GM21717 (cell line): ENCODE data around the gene LRP1.

Source experiments
- ATAC-seq: cut with Tn5 transposase; IDR thresholded peaks from one replicate; pipeline ENCODE4 v1.9.1; 2021; ENCODE audit warnings: mild to moderate bottlenecking, moderate library complexity; ENCODE audit not compliant: unreplicated experiment

Gene LRP1

DNA sequence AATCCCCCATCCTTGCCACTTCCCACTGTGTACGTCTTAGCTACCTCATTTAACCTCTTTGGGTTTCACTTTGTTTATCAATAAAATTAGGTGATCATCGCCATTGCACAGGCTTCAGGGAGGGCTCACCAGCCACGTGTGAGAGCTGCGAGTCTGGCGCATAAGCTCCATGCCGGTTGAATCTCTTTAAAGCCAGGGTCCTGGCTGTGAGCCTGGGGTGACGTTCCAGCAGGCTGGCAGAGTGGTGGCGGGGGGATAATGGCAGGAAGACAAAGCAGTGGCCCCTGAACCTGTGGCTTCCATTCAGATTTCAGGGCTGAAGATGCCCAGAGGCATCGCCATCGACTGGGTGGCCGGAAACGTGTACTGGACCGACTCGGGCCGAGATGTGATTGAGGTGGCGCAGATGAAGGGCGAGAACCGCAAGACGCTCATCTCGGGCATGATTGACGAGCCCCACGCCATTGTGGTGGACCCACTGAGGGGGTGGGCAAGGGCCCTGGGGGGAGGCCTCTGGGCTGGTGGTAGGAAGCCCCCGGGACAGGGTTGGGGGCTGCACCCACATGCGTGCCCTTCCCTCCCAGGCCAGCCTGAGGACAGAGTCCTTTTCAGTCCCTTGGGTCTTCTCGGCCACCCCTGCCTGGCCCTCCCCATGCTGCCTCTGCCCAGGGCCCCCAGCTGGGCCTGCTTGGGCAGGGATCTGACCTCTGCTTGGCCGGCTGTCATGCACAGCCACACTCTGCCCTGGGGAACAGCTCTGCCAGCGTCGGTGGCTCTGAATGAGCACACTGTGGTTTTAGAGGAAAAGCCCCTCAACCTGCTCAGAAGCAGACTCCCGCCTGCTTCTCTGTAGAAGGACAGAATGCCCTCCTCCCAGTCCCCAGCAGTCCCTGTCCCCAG is 79.7 kb downstream of the LRP1 start:
- ATAC-seq, result no peak

DNA sequence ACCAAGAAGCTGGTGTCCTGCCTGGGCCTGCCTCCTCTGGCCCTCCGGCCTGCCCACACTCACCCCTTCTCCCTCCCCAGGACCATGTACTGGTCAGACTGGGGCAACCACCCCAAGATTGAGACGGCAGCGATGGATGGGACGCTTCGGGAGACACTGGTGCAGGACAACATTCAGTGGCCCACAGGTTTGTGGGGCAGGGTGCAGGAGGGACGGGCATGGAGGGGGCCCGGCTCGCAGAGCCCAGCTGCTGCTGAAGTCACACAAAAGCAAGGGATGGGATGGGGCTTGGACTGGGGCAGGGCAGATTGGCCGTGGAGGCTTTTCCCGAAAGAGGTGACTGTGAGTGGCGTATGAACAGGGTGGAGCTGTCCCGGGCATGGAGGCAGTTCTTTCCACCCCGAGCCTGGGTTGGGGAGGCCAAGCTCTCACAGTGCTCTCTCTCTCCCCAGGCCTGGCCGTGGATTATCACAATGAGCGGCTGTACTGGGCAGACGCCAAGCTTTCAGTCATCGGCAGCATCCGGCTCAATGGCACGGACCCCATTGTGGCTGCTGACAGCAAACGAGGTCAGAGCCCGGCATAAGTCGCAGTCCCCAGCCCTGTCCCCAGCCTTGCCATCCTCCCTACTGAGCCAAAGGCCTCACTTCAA is 80.5 kb downstream of the LRP1 start:
- ATAC-seq, result no peak

DNA sequence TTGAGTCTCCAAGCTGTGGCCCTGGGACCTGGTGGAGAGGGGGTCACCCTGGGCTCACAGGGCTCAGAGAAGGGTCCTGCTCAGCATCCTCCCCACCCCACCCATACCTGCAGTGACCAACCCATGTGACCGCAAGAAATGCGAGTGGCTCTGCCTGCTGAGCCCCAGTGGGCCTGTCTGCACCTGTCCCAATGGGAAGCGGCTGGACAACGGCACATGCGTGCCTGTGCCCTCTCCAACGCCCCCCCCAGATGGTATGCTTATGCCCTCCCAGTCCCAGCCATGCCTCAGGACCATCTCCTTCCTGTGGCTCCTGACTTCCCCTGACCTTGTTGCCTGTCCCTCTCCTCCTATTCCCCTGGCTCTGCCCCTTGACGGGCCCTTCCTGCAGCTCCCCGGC is 81.6 kb downstream of the LRP1 start:
- no peak for ATAC-seq

DNA sequence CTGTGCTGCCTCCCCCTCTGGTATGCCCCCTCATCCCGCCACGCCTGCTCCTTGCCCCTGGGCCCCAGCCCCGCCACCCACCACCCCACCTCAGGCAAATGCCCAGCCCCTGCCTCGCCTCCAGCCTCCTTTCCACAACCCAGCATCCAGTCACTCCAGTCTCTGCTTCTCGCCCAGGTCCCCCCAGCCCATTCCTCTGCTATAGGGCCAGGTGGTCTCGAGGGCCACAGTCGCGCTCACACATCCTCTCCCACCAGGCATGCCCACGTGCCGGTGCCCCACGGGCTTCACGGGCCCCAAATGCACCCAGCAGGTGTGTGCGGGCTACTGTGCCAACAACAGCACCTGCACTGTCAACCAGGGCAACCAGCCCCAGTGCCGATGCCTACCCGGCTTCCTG is 82.2 kb downstream of the LRP1 start:
- no peak for ATAC-seq

DNA sequence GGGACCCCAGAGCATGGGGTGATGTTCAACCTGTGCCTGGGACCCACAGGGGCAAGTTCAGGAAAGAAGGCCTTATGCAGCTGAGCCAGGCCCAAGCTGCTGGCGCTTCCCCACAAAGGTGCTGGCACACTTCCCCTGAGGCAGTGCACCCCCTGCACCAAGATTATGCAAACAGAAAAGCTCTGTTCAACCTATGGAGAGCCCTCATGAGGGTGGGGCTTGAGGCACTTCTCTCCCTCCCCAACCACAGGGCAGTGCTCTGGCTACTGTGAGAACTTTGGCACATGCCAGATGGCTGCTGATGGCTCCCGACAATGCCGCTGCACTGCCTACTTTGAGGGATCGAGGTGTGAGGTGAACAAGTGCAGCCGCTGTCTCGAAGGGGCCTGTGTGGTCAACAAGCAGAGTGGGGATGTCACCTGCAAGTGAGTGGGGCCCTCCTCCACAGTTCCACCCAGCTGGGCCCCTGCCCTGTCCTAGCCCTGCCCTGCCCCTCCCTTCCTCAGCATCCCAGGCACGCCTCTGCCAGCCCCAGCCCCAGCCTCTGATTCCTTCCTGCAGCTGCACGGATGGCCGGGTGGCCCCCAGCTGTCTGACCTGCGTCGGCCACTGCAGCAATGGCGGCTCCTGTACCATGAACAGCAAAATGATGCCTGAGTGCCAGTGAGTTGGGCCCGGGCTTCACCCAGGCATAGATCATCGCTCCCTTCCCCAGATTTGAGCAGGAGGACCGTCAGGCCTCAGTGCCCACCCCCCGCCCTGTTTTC is 82.8 kb downstream of the LRP1 start:
- no peak for ATAC-seq

DNA sequence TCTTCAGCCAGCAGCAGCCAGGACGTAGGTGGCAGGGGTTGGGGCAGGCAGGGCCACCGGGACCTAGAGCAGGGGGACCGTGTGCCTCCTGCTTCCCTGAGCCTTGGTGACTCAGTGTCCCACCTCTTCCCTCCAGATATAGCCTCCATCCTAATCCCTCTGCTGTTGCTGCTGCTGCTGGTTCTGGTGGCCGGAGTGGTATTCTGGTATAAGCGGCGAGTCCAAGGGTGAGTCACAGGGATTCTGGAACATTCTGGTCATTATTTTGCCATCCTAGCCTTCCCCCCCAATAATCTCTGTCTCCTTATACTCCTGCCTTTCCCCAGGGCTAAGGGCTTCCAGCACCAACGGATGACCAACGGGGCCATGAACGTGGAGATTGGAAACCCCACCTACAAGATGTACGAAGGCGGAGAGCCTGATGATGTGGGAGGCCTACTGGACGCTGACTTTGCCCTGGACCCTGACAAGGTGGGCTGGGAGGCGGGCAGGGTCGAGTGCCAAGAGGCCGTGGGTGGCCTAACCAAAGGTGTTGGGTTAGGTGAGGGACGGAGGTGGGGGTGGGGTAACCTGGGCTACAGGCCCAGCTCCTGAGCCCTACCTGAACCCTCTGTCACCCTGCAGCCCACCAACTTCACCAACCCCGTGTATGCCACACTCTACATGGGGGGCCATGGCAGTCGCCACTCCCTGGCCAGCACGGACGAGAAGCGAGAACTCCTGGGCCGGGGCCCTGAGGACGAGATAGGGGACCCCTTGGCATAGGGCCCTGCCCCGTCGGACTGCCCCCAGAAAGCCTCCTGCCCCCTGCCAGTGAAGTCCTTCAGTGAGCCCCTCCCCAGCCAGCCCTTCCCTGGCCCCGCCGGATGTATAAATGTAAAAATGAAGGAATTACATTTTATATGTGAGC is 83.8 kb downstream of the LRP1 start:
- no peak for ATAC-seq

DNA sequence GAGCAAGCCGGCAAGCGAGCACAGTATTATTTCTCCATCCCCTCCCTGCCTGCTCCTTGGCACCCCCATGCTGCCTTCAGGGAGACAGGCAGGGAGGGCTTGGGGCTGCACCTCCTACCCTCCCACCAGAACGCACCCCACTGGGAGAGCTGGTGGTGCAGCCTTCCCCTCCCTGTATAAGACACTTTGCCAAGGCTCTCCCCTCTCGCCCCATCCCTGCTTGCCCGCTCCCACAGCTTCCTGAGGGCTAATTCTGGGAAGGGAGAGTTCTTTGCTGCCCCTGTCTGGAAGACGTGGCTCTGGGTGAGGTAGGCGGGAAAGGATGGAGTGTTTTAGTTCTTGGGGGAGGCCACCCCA is 84.4 kb downstream of the LRP1 start:
- no peak for ATAC-seq

DNA sequence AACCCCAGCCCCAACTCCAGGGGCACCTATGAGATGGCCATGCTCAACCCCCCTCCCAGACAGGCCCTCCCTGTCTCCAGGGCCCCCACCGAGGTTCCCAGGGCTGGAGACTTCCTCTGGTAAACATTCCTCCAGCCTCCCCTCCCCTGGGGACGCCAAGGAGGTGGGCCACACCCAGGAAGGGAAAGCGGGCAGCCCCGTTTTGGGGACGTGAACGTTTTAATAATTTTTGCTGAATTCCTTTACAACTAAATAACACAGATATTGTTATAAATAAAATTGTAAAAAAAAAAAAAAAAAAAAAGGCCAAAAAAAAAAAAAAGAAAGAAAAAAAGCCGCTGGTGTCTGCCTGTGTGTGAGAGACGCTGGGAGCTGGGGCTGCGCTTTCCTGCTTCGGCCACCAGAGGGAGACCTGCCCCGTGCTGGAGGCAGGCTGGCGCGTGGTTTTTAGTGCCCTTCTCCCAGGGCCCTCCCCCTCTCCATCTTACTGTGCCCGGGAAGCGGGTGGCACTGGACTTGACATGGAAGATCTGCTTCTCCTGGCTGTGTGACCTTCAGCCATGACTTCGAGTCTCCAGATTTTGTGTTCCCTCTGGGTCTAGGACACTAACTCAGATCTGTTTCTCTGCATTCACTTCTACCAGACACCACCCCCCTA is 84.9 kb downstream of the LRP1 start:
- no peak for ATAC-seq

DNA sequence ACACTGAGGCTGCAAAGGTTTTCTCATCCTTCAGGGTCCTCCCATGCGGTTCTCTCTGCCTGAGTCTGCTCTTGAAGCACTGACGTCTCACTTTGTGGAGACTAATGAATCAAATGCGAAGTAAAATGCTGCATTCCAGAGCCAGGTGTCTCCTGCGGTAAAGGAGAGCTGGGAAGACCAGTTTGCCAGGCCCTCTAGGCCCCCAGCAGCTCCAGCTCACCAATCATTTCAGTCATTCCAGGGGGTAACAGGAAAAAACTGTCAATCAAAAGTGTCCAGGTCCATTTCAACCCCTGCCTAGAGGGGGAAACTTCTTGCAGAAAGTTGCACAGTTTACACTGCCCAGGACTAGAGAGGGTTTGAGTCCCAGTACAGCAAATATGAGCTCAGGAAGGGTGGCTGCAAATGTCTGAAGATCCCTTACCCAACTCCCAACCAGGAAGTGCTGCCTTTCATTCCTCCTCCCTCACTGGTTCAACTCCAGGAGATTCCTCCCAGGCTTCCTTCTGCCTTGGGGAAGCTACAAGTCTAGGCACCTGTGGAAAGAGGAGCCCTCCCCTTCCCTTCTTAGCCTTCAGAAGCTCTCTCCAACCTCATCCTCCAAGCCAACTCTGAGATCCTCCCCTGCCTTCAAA is 85.6 kb downstream of the LRP1 start:
- ATAC-seq, result no peak

DNA sequence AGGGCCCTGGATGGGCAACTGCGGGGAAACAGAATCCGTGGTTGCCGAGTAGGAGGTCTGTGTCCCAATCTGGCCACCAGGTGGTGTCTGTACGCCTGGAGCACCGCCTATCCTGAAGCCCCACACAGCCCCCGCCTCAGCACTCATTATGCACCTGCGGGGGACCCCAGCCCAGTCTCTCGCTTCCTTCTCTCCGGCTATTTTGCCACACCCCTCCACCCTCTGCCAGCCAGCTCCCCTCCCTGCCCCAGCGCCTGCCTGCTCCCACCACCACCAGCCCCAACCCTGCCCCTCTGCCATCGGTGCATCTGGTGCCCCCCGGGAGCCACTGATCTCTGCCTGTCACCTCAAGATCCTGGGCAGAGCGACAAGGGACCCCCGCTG is 86.1 kb downstream of the LRP1 start:
- no peak for ATAC-seq

DNA sequence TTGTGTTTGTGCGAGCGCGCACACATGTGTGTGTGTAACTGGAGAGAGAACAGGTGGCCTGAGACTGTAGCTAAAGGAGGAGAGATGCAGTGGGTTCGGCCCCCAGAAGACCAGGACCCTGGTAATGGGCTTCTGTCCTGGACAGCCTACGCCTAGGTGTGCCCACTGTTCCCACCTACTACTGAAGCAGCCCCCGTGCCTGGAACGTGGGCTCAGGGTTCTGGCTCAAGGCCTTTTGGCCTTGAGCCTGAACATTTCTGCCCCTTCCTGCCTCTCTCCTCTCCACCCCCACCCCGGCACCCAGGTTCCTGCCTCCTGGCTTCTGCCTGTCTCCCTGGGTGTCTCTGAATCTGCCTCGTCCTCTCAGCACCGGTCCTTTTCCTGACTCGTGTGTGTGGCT is 86.8 kb downstream of the LRP1 start:
- no peak for ATAC-seq

DNA sequence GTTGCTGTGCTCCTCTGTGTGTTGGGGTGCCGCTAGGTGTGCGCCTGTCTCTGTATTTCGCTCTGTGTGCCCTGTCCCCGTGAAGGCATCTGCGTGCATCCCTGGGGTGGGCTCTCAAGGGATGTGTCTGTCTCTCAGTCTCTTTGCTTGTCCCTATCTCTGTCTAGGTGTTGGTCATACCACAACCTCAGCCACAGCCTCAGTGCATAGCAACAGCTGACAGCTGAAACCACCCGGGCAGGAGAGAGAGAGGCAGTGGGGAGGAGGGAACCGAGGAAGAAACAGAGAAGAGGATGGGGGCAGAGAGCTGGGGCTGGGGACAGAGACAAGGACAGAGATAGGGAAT is 87.4 kb downstream of the LRP1 start:
- ATAC-seq, result peak; percentile 54

DNA sequence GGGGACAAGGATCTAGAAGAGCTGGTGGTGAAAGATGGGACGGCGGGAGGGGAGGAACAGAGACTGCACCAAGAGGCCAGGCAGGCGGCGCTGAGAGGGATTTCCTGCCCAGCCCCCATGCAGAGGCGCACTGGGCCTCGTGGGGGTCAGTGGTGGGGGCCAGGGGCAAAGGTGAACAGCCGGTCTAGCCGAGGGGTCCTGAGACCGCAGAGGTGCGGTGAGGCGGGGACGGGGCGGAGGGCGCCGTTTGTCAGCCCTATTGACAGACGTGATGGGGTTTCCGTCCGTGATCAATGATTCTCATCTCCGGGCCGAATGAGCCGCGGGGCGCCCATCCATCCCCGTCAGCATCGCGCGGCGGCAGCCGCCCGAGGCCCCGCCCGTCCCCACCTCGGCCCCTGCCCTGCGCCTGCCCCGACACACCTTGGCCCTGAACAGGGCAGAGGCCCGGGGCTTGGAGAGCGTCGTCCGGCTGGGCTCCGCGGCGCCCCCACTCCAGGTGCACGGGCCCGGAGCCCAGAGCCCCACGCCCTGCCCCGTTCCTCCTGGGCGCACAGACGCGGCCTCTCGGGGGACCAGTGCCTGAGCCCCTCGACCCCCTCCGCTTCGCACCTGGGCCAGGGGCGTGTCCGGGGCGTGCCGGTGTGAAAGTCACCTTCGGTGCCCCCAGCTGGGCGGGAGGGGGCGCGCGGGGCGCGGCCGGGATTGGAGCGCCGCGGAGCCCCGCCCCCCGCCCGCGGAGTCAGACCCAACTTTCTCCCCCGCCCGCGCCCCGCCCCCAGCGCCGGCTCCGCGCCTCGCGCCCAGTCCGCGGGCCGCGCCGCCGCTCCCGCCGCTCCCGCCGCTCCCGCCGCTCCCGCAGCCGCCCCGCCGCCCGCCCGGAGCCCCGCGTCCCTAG is 88.0 kb downstream of the LRP1 start, which contains the start of gene NXPH4:
NXPH4 (plus strand) TSS at position 781 of the 898 bp plus-strand sequence. CDS start 176 bp downstream, outside the sequence.
- ATAC-seq, result peak; percentile 14

DNA sequence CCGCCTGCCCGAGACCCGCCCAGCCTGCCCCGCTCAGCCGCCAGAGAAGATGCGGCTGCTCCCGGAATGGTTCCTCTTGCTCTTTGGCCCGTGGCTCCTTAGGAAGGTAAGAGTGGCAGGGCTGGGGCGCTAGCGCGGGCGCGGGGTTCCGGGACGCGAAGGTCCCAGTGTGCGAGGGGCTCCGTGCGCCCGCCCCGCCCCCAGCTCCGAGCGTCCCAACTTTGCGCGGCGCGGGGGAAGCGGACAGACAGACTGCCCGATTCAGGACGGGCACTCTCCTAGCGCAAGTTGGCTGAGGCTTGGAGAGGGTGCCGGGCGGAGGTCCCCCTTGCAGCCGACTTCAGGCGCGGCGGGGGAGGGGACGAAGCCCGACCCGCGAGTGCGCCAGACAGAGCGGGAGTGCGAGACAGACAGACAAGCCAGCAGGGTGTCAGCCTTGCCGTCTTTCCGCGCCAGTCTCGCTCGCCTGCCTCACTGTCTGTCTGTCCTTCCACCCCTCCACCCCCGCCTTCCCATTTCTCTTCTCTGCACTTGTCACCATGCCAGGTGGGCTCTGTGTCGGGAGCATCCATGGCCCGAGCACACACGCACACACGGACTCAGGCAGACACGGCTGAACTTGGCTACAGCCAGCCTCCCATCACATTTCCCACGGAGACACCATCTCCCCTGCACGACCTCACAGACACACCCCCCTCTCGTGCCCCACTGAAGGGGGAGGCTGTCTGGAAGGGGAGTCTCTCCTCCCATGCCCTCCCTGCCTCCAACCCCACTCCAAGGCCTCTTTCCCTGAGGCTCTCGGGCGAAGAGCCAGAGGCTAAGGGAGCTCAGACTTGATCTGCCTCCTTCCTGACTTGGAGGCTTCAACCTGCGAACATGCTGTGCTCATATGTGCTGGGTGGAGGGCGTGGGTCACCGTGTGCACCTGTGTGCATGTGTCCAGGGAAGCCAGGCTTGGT is 88.9 kb downstream of the LRP1 start:
- no peak for ATAC-seq

DNA sequence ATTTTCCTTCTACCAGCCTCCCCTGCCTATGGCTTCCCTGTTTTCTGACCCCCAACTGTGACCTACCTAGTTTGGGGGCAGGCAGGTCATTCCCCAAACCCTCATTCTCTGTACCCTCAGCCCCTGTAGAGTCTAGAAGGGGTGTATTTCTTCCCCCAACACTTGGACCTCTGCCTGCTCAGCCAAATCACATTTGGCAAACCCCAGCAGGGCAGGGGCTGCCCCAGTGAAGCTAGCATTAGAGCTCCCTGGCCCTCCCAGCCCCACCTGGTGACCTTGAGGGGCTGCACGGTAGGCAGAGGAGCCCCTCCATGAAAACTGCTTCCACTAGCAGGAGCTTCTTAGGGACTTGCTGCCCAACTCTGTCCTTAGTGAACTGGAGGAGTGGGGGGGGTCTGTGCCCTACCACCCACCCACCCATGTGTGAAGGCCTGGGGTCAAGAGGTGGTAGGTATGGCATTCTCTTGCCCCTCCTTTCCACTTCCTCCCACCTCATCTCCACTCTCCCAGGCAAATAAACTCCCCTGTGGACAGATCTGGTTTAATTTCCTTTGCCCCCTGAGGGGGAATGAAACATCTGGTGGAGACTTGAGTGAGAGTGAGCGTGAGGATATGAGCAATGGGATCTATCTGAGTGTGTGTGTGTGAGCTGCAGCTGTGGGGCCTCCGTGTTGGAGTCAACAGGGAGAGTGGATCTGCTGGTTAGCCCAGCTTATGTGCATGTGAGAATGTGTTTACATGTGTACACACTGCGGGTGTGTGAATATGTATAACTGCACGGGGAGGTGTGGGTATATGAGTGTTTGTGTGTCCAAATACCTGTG is 90.0 kb downstream of the LRP1 start:
- ATAC-seq, result no peak

DNA sequence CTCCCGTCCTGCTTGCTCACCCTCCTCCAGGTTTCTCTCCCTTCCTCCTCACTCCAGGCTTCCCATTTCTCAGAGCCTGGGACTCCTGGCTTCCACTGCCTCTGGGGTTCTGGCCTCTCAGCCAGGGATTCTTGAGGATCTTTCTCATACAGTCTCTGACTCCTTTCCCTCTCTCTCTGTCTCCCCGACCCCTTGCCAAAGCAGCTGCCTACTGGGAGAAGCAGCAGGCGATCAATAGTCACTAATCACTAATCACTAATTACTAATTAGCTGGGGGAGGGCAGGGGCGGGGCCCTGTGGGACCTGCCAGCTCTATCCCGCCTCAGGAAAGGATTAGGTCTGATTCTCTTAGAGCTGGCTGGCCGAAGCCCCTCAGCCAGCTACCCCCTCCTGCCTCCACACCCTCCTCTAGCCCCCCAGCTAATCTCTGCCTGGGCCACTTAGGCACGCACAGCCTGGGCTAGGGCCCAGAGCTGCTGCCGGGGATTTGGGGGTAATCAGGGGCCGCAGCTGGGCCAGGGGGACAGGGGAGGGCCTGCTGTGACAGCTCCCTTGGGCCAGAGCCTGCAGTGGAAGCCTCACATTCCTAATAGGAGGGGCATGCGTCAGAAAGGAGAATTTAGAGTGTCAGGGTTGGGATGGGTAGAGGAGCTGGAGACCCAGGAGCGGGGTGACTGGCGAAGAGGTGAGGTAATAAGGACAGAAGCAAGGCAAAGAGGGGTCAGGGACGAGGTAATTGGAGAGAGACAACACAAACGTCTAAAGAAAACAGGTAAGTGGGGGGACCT is 91.1 kb downstream of the LRP1 start:
- ATAC-seq, result no peak
